B cell (primary cell): Measurements from ENCODE around the gene LDLRAD3. TPM values are rescaled to one million over a fixed set of nuclear protein-coding genes. Genes with fewer than 3 reads are reported as not detected.

Experiments used
- ATAC-seq: fragments of 200-7000 bp; cut with Tn5 transposase; one replicate; pipeline ENCODE4 v1.10.0; 2021; ENCODE audit warnings: low read depth, mild to moderate bottlenecking, moderate number of reproducible peaks, moderate library complexity
- CTCF ChIA-PET: fragments of 350-600 bp; sonication (Branson Sonifier 250); formaldehyde crosslinking; loops from one replicate; lab custom pipeline; 2021; ENCODE audit warnings: antibody characterized with exemption, inconsistent platforms; lab: Charles Lee
- POLR2A ChIA-PET: fragments of 350-600 bp; sonication (Branson Sonifier 250); formaldehyde crosslinking; loops from one replicate; lab custom pipeline; 2021; ENCODE audit warnings: antibody characterized with exemption; lab: Charles Lee
- DNase-seq: peaks from one replicate; pipeline ENCODE4 v3.0.0; 2013
- H2AFZ ChIP-seq: 2 replicates; pipeline ENCODE4 v1.6.1; 2012; ENCODE audit warnings: mild to moderate bottlenecking, low read depth, low read length; ENCODE audit not compliant: insufficient read depth, poor library complexity, severe bottlenecking
- H3K27ac ChIP-seq, 2 donors: 1 replicate in 1 of 2; 2 replicates in 1 of 2; pipeline ENCODE4 v1.5.1; 2012 to 2013; ENCODE audit warnings: low read length in 2 of 2, mild to moderate bottlenecking in 2 of 2, moderate library complexity in 1 of 2
- H3K27me3 ChIP-seq, 4 experiments: fragments of 200-600 bp in 1 of 4; sonication (generic) in 1 of 4; replicated peaks in 1 of 4; 1 replicate in 2 of 4; 2 replicates in 2 of 4; pipeline versions ENCODE4 v1.6.1 to v1.7.0; 2013 to 2016; ENCODE audit warnings: low read length in 3 of 4, mild to moderate bottlenecking in 2 of 4, mixed read lengths in 1 of 4, moderate library complexity in 1 of 4; ENCODE audit not compliant: insufficient read depth in 4 of 4, control insufficient read depth in 3 of 4; ENCODE audit errors: control extremely low read depth in 1 of 4
- H3K36me3 ChIP-seq, 2 experiments: replicated peaks in 1 of 2; 1 replicate in 1 of 2; 2 replicates in 1 of 2; pipeline versions ENCODE4 v1.6.1 to v1.7.1; 2013; ENCODE audit warnings: low read length in 1 of 2; ENCODE audit not compliant: insufficient read depth in 2 of 2, control insufficient read depth in 1 of 2; ENCODE audit errors: control extremely low read depth in 1 of 2, extremely low read depth in 1 of 2
- H3K4me1 ChIP-seq, 2 donors: fragments of 200-600 bp in 1 of 2; sonication (generic) in 1 of 2; 1 replicate in 1 of 2; 2 replicates in 1 of 2; pipeline versions ENCODE4 v1.5.1 to v1.6.1; 2013 to 2017; ENCODE audit warnings: low read length in 2 of 2; ENCODE audit not compliant: control insufficient read depth in 2 of 2, insufficient read depth in 2 of 2
- H3K4me2 ChIP-seq: replicated peaks from 2 replicates; pipeline ENCODE3; 2012; ENCODE audit warnings: mild to moderate bottlenecking, low read depth, low read length; ENCODE audit not compliant: poor library complexity, severe bottlenecking
- H3K4me3 ChIP-seq, 5 experiments: fragments of 200-600 bp in 1 of 5; sonication (generic) in 1 of 5; 1 replicate in 3 of 5; 2 replicates in 2 of 5; pipeline versions ENCODE4 v1.5.1 to v1.7.0; 2011 to 2016; ENCODE audit warnings: low read length in 4 of 5, mild to moderate bottlenecking in 4 of 5, low read depth in 2 of 5, control low read depth in 1 of 5, moderate library complexity in 1 of 5; ENCODE audit not compliant: insufficient read depth in 1 of 5; ENCODE audit errors: control extremely low read depth in 1 of 5, extremely low read depth in 1 of 5
- H3K79me2 ChIP-seq: fragments of 200-600 bp; sonication (generic); one replicate; pipeline ENCODE4 v1.6.0; 2016; ENCODE audit warnings: low read length; ENCODE audit not compliant: control insufficient read depth, insufficient read depth
- H3K9ac ChIP-seq: fragments of 200-600 bp; sonication (generic); 2 replicates; pipeline ENCODE4 v1.6.1; 2017; ENCODE audit warnings: mild to moderate bottlenecking, low read length, moderate library complexity
- H3K9me3 ChIP-seq, 3 donors: one replicate each; pipeline versions ENCODE4 v1.6.1 to v1.7.1; 2013; ENCODE audit warnings: low read length in 2 of 3; ENCODE audit not compliant: control insufficient read depth in 2 of 3, insufficient read depth in 1 of 3; ENCODE audit errors: control extremely low read depth in 1 of 3
- H4K20me1 ChIP-seq: 2 replicates; pipeline ENCODE4 v1.6.0; 2012; ENCODE audit warnings: mild to moderate bottlenecking, low read length; ENCODE audit not compliant: insufficient read depth, control insufficient read depth, poor library complexity, severe bottlenecking
- H3K27ac Mint-ChIP-seq: one replicate; pipeline ENCODE4 v1.8.0; 2021; ENCODE audit warnings: mixed read lengths
- H3K27me3 Mint-ChIP-seq: one replicate; pipeline ENCODE4 v1.8.0; 2021; ENCODE audit warnings: mixed read lengths
- H3K4me1 Mint-ChIP-seq: one replicate; pipeline ENCODE4 v1.8.0; 2021; ENCODE audit warnings: mixed read lengths
- H3K4me3 Mint-ChIP-seq: one replicate; pipeline ENCODE4 v1.8.0; 2021; ENCODE audit warnings: mixed read lengths
- H3K9me3 Mint-ChIP-seq: one replicate; pipeline ENCODE4 v1.8.0; 2022; ENCODE audit warnings: mixed read lengths; ENCODE audit not compliant: insufficient read depth
- EZH2 ChIP-seq: IDR thresholded peaks from 2 replicates; pipeline ENCODE4 v1.6.1; 2012; ENCODE audit warnings: borderline replicate concordance, low read depth, mild to moderate bottlenecking, moderate library complexity, low read length; ENCODE audit not compliant: insufficient read depth, poor library complexity, severe bottlenecking
- WGBS: methylation state at CpG from one replicate; pipeline ENCODE4 v1.1.5; 2013; ENCODE audit warnings: missing lambda C conversion rate; ENCODE audit not compliant: insufficient coverage; 5-methylcytosine and 5-hydroxymethylcytosine counted together
- intact Hi-C: fragments of 100-400 bp; cut with micrococcal nuclease; formaldehyde crosslinking; loops from one replicate; pipeline ENCODE4 v1.10.0; 2022
- polyA plus RNA-seq: library from polyadenylated mRNA; depleted of rRNA; stranded (reverse); fragments of >200 nt; gene quantifications from 2 replicates; pipeline ENCODE4 v1.2.3, GENCODE V29; 2012
- total RNA-seq, 2 donors: library from RNA; stranded (reverse); fragments of 120-200 nt in 1 of 2; gene quantifications; 1 replicate in 1 of 2; 2 replicates in 1 of 2; pipeline versions ENCODE4 v1.2.3 to v1.2.4, GENCODE V29; 2013 to 2022
- TF ChIP-seq, protein P1 (sequence below): fragments of 200-600 bp; IDR thresholded peaks from one replicate; pipeline ENCODE4 v1.8.0; 2022; ENCODE audit warnings: antibody characterized with exemption, mild to moderate bottlenecking

Gene LDLRAD3
- total and polyA plus RNA-seq, 2 donors (not counting 1 experiment from before 2014, with no cell fraction given): 0.01 TPM; not detected in 1

DNA sequence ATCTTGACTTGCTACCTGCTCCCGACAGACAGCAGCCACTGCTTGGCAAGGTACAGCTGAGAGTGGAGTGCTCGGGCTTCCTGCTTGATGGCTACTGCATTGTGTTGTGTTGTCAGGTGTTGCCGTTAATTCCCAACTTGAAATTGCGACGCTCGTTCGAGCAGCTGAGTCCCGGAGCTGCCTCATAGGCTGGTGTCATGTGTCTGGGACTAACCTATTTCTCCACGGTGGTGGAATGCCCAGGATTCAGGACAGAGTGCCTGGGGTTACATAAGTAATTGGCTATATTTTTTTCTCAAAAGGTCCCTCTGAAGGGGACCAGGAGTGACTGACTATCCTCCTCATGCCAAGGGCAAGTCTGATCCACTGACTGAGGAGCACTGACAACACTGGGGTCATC lies 326.8 kb downstream of the LDLRAD3 start:
- Histone ChIP-seq H2AFZ (no peak overlapping the region), H3K79me2 (no peaks in the 10 kb centered on the region), H3K4me2 (no peak overlapping the region), H4K20me1 (no peaks in the 10 kb centered on the region), H3K36me3 (peaks cover 15 to 48% of the 10 kb centered on the region in 2 experiments), H3K27me3 (no peaks in the 10 kb centered on the region), H3K27ac (no peak overlapping the region), H3K9me3 (peaks cover 0 to 3% (median 3%) of the 10 kb centered on the region in 3 donors), H3K9ac (no peak overlapping the region), H3K4me1 (no peaks in the 10 kb centered on the region), H3K4me3 (no peak overlapping the region)
- Mint-ChIP-seq H3K9me3 (no peaks in the 10 kb centered on the region), H3K27ac (no peak overlapping the region), H3K4me1 (no peaks in the 10 kb centered on the region), H3K27me3 (no peaks in the 10 kb centered on the region), H3K4me3 (no peak overlapping the region)
- intact Hi-C loops: no loop called here
- ATAC-seq (no peak), DNase-seq (no peak)
- 96% methylated on average over 9 of the region's 9 CpGs for WGBS
- ChIA-PET POLR2A (no interaction called here), CTCF (interaction anchor here (6.1 kb wide), 1 partner anchor 658 kb away, joined by 109 read pairs; no protein-coding TSS in a partner anchor)
- TF ChIP-seq, protein P1, sequence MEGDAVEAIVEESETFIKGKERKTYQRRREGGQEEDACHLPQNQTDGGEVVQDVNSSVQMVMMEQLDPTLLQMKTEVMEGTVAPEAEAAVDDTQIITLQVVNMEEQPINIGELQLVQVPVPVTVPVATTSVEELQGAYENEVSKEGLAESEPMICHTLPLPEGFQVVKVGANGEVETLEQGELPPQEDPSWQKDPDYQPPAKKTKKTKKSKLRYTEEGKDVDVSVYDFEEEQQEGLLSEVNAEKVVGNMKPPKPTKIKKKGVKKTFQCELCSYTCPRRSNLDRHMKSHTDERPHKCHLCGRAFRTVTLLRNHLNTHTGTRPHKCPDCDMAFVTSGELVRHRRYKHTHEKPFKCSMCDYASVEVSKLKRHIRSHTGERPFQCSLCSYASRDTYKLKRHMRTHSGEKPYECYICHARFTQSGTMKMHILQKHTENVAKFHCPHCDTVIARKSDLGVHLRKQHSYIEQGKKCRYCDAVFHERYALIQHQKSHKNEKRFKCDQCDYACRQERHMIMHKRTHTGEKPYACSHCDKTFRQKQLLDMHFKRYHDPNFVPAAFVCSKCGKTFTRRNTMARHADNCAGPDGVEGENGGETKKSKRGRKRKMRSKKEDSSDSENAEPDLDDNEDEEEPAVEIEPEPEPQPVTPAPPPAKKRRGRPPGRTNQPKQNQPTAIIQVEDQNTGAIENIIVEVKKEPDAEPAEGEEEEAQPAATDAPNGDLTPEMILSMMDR: no peak
- no peak for TF ChIP-seq EZH2

DNA sequence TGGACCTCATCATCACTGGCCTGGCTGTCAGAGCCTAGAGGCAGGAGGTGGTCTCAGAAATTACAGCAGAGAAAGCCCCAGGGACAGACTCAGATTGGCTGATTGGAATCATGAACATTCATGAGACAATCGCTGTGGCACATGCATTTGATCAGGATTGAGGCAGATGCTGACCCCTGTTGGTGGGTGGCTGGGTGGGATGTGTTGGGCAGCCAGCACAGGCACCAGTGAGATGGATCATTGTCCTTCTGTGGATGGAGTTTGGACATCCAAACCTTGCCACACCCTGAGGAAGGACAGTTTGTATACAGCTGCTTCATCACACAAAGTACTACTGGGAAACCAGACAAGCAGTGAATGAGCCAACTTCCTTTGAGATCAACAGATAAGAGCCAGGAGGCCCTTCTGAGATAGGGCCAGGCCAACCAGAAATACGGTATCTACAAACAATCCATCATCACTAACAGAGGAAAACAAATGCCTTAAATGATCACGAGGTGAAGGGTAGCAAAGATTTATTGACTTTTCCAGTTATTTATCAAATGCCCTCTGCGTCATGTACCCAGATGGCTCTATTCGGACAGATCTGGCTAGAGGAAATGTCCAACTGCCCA lies 328.0 kb downstream of the LDLRAD3 start:
- POLR2A ChIA-PET: interaction anchor here (0.6 kb wide), 1 partner anchor 17 kb away, joined by 3 read pairs; no protein-coding TSS in a partner anchor
- no peak overlapping the region for H3K27ac Mint-ChIP-seq
- H3K4me3 Mint-ChIP-seq: no peak overlapping the region
- Histone ChIP-seq H3K36me3 (peaks cover 16 to 60% of the 10 kb centered on the region in 2 experiments), H3K79me2 (no peaks in the 10 kb centered on the region), H3K9ac (no peak overlapping the region), H3K4me3 (no peak overlapping the region), H2AFZ (no peak overlapping the region), H3K27me3 (no peaks in the 10 kb centered on the region), H4K20me1 (no peaks in the 10 kb centered on the region), H3K4me1 (no peaks in the 10 kb centered on the region), H3K9me3 (peaks cover 0 to 3% (median 3%) of the 10 kb centered on the region in 3 donors), H3K27ac (no peak overlapping the region), H3K4me2 (no peak overlapping the region)
- no peaks in the 10 kb centered on the region for H3K27me3 Mint-ChIP-seq
- no peaks in the 10 kb centered on the region for H3K9me3 Mint-ChIP-seq
- intact Hi-C loops: no loop called here
- ATAC-seq (no peak), DNase-seq (no peak)
- WGBS: 100% methylated on average over 2 of the region's 5 CpGs
- no peaks in the 10 kb centered on the region for H3K4me1 Mint-ChIP-seq
- TF ChIP-seq, protein P1: no peak
- no peak for TF ChIP-seq EZH2
- CTCF ChIA-PET: interaction anchor here (0.6 to 1.4 kb wide), 2 partner anchors 221 to 562 kb away, joined by 3 read pairs; no protein-coding TSS in a partner anchor
